Astrocyte (in vitro differentiated cells and primary cell): Measurements from ENCODE around the gene ITM2C.

ENCODE experiments used
- EZH2 ChIP-seq: IDR thresholded peaks from 2 replicates; pipeline ENCODE4 v1.6.1; 2012; ENCODE audit warnings: mild to moderate bottlenecking, low read length, inconsistent platforms; ENCODE audit not compliant: insufficient read depth
- TF ChIP-seq, protein P1 (sequence below): IDR thresholded peaks from 2 replicates; pipeline ENCODE4 v1.5.1; 2011; ENCODE audit warnings: low read depth, mild to moderate bottlenecking, inconsistent platforms, low read length, moderate library complexity; ENCODE audit not compliant: insufficient read depth

DNA sequence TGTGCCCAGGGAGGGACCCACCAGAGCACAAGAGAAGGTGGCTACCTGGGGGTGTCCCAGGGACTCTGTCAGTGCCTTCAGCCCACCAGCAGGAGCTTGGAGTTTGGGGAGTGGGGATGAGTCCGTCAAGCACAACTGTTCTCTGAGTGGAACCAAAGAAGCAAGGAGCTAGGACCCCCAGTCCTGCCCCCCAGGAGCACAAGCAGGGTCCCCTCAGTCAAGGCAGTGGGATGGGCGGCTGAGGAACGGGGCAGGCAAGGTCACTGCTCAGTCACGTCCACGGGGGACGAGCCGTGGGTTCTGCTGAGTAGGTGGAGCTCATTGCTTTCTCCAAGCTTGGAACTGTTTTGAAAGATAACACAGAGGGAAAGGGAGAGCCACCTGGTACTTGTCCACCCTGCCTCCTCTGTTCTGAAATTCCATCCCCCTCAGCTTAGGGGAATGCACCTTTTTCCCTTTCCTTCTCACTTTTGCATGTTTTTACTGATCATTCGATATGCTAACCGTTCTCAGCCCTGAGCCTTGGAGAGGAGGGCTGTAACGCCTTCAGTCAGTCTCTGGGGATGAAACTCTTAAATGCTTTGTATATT, 14.0 kb downstream of the ITM2C start:
- TF ChIP-seq, protein P1, sequence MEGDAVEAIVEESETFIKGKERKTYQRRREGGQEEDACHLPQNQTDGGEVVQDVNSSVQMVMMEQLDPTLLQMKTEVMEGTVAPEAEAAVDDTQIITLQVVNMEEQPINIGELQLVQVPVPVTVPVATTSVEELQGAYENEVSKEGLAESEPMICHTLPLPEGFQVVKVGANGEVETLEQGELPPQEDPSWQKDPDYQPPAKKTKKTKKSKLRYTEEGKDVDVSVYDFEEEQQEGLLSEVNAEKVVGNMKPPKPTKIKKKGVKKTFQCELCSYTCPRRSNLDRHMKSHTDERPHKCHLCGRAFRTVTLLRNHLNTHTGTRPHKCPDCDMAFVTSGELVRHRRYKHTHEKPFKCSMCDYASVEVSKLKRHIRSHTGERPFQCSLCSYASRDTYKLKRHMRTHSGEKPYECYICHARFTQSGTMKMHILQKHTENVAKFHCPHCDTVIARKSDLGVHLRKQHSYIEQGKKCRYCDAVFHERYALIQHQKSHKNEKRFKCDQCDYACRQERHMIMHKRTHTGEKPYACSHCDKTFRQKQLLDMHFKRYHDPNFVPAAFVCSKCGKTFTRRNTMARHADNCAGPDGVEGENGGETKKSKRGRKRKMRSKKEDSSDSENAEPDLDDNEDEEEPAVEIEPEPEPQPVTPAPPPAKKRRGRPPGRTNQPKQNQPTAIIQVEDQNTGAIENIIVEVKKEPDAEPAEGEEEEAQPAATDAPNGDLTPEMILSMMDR: no peak
- TF ChIP-seq EZH2: no peak
